HG03520 (cell line): Measurements from ENCODE around the gene DDX41.
"Not testable (repeated sequence)": the region's sequence is repeated elsewhere in the genome, so short reads cannot be mapped to it uniquely, and the experiment has no call there.

ENCODE experiments used
- ATAC-seq: cut with Tn5 transposase; IDR thresholded peaks from one replicate; pipeline ENCODE4 v1.9.1; 2021; ENCODE audit warnings: mild to moderate bottlenecking, moderate library complexity; ENCODE audit not compliant: unreplicated experiment

DDX41 gene

DNA sequence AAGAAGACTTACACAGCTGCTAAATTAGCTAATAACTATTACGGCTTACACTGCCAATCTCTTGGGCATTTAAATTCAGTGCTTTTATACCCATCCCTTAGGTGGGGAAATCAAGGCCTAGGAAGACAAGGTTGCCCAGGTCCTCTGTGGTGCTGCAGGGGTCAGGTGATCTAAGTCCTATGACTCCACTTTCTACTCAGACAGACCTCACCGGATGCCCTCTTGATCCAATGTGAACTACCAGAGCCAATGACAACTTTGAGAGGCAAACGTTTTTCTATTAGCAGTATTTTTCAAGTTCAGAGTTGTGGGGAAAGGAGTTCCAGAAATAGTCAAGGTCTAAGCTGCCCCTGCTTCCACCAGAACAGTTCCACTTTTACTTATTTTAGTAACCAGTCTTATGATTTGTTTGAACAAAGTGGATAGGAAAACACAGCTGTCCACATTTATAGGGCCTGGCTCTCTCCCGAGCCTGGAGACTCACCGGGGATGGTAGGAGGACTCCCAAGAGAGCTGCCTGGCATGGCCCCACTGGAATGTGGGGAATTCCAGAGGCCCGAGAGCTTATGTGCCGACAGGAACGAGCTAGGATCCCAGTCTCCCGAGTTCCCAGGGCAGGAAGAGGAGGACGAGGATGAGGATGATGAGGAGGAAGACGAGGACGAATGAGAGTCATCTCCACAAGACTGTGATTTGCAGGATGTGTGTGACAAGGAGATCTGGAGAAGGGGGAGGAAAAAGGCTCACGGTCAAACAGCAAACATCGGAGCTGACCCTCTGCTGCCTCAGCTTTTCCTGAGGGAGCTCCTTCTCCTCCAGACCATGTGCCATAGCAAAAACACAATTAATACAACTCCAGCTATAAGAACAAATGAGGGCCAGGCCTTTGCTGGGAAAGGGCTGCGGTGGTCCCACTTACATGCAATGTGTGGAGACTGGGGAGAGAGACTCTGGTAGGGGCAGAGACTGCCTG lies 20.9 kb upstream of the DDX41 start:
- no peak for ATAC-seq

DNA sequence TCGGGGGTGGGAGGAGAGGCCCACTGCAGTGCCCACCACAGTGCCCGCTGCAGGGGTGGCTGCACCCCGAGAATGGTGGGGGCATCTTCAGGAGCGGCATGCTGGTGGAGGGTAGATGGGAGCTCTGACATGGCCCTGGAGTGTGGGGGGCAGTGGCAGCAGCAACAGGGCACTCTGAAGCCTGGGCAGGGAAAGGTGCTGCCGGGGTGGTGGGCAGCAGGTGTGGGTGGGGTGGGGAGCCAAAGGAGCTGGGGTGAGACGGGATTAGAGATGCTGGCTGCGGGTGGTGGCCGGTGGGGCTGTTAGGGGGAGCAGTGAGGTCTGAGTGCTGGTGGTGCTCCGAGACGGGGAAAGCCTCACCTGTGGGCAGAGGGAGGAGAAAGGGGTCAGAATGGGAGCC lies 19.6 kb upstream of the DDX41 start:
- ATAC-seq, result no peak

DNA sequence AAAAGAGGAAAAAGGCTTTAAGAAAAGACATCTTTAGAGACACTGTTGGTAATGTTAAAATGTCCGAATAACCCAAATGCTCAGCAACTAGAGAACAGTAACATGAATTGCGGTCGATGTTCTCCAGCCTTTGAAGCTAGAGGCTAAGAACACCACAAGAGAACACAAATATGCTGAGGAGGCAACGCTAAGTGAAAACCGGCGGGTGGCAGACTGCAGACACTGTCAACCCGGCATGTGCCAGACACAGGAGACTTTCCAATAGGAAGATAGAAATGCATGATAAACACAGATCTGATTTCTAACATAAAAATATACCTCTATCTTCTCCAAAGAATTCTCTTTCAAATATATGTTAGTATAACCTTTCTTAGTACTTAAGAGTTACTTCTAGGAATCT lies 18.4 kb upstream of the DDX41 start:
- ATAC-seq, result no peak

DNA sequence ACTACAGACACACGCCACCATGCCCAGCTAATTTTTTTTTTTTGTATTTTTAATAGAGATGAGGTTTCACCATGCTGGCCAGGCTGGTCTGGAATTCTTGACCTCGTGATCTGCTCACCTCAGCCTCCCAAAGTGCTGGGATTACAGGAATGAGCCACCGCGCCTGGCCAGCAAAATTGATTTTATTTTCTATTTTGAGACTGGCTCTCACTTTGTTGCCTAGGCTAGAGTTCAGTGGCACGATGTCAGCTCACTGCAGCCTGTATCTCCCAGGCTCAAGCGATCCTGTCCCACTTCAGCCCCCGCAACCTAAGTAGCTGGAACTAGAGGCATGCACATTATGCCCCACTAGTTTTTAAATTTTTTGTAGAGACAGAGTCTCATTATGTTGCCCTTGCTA lies 17.7 kb upstream of the DDX41 start:
- ATAC-seq, result not testable (repeated sequence)

DNA sequence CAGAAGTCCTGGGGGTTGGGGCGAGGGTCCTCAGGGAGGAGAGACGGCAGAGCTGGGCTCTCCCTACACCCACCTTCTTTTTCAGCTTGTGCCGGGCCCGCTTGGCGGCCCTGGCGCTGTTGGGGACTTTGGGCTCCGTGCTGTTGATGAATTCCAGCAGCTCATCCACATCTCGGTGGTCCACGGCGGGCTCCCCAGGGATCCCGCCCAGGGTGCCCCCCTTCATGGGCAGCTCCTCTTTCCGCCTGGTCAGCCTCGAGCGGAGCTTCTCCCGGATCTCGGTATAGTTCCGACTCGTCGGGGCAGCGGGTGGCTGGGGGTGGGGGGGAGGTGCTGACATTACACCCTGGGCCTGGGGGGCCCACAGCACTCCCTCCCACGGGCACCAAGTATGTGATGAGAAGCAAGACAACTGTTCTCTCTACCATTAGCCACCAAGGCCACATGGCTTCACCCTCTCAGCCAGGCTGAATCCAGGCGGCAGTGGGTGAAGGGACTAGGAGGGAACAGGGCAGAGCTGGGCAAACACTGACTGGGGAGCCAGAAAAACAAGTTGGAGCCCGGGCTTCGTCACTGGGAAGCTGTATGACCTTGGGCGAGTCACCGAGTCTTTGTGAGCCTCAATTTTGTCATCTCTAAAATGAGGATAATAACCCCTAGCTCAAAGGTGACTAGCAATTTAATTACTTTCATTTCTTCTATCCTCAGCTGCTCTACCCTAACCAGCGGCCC lies 14.6 kb upstream of the DDX41 start:
- ATAC-seq, result no peak

DNA sequence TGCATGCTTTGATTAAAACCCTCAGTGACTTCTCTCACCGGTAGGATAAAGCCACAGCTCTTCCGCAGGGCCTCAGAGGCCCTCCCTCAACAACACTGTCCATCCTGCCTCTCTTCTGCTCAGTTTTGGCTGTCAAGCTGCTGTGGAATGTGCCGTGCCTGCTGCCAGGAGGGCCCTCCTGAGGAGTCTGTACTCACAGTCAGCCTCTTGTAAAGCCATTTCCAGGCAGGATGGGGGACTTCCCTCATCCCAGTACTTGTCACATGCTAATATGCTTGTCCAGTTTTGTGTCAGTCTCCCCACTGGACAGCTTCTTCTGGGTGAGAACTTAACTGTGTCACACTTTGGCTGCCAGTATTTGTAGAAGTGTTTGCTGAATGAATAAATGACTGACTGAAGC lies 13.9 kb upstream of the DDX41 start:
- no peak for ATAC-seq

DNA sequence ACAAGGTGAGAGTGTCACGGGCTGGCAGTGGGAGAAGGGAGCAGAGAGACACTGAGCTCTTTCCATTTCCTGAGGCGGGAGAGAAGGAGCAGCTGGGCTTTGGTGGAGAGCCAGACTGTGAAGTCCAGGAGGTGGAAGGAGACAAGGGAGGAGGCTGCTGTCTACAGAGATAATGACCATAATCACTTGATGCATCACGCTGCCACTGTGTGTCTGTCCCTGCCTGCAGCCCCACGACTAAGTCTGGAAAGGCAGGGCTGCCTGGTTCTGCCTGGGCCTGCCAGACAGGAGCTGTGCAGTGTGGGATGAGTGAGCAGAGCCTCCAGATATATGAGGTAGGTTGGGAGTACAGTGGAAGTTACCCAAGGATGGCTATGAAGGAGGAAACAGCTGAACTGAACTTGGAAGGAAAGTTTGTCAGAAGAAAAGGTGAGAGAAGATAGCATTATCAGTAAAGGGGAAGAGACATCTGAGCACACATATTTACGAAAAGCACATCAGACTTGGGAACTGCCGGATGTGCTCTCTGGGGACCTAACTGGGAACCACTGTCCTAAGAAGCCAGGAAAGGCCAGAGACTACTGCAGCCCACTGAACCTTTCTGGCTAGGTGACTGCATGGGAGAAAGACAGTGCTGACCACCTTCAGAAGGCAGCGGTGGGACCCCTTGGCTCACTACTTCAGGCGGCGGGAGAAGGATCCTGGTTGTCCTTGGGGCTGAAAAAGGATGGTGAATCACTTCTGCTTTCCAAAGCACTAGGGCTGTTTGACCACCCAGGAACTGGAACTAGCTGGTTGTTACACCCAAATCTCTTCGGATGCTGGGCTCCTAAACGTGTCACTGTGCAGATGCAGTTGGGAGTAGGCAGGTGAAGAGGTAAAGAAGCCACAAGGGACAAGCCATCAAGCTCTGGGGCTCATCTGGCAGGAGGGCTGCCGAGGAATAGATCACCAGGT lies 12.8 kb upstream of the DDX41 start:
- no peak for ATAC-seq

DNA sequence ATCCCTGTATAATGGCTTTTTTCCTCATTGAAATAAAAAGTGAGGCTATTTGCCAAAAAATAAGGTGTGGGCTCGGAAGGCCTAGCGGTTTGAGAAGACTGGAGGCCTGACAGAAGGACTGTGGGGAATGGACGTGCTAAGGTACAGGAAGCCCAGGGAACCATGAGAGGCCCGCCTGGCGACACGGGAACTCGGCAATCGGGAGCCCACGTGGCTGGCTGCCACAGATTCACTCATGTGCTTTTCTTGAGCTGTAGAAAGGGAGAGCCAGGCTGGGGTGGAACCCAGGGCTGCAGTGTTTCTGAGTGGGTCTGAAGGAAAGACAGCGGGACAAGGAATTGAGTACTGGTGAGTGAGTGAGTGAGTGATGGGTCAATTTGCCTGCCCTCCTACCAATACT lies 11.9 kb upstream of the DDX41 start:
- no peak for ATAC-seq

DNA sequence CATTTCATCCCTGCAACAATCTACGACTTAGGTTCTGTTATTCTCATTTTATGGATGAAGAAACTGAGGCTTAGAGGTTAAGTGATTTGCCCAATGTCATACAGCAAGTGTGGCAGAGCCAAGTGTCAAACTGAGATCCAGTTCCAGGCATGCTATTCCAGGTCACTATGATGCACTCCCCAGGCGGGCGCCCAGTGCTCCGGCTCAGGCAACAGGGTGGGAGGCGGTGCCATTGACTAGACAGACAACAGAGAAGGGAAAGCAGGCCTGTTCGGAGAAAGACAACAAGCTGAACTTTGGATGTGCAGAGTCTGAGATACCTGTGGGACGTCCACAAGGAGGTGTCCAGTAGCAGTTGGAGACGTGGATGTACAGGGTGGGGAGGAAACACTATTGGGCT lies 10.8 kb upstream of the DDX41 start:
- no peak for ATAC-seq

DNA sequence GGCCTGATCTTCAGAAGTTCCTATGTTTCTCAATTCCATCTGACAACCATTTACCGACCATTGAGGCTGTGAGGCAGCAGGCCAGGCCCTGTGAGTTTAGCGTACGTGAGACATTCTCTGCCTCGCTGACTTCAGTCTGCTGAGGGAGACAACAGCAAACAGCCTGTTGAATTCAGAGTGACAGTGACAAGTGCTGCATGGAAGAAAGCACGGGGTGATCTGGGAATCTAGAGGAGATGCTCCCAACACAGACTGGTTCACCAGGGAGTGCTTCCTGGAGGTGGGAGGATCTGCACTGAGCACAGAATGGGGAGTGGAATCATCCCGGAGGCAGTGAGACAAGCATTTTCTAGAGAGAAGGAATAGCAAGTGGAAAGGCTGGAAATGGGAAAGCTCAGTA lies 10.0 kb upstream of the DDX41 start:
- ATAC-seq, result no peak

DNA sequence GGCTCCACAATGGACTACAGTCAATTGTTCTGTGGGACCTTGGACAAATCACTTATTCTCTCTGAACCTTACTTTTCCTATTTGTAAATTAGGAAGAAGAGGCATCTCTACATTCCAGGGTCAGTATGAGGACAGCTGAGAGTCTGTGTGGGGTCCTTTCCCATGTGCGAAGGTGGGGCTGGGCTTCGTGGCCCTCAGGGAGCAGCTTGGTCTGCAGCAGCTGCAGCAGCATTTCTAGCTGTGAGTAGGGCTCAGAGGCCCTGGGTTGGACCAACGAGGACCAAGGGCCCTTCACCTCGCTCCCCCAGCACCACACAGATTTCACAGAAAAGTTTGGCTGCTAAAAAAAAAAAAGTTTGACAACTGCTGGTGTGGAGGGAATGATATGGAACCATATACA lies 9.4 kb upstream of the DDX41 start:
- ATAC-seq, result no peak

DNA sequence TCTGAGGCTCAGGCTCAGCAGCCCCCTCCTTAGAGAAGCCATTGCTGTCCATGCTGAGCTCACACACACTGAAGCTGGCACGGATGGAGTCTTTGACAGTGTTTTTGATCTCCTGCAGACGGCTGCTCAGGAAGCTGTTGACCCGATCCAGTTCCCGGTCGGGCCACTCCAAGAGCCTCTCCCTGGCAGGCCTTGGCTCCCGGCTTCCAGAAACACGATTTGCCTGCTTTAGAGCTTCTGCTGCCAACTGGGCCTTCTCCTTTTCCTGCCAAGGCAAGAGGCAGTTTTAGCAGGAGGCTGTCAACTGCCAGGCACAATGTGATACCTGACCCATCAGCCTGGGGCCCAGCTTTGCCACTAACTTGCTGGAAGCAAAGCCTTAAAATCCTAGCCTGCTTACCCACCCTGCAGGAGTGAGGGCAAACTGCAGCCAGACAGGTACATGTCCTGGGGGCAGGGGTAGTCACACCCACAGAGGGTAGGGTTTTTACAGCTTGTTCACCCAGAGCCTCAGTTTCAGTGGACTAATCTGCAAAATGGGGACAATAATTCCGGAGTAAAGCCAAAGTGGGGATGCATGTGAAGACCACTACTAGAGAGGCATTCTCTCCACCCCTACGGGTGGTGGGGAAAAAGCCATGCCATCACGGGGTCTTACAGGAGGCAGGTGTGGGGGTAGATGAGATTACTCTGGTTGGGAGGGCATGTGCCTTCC lies 8.3 kb upstream of the DDX41 start:
- no peak for ATAC-seq

DNA sequence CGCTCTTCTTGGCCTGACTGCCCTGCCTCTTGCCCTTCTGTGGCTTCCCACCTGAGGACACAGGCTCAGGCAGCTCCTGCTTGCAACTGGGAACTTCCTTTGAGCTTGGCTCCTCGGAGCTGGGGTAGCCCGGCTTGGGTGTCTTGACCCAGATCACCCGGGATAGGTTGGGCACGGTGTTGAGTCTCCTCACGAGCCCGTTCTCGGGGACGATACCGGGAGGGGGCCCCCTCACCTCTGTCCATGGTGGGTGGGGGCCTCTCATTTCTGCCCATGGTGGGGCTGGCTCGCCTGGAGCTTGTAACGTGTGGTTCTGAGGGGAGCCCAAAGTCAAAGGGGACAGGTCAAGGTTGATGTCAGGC lies 7.8 kb upstream of the DDX41 start:
- no peak for ATAC-seq

DNA sequence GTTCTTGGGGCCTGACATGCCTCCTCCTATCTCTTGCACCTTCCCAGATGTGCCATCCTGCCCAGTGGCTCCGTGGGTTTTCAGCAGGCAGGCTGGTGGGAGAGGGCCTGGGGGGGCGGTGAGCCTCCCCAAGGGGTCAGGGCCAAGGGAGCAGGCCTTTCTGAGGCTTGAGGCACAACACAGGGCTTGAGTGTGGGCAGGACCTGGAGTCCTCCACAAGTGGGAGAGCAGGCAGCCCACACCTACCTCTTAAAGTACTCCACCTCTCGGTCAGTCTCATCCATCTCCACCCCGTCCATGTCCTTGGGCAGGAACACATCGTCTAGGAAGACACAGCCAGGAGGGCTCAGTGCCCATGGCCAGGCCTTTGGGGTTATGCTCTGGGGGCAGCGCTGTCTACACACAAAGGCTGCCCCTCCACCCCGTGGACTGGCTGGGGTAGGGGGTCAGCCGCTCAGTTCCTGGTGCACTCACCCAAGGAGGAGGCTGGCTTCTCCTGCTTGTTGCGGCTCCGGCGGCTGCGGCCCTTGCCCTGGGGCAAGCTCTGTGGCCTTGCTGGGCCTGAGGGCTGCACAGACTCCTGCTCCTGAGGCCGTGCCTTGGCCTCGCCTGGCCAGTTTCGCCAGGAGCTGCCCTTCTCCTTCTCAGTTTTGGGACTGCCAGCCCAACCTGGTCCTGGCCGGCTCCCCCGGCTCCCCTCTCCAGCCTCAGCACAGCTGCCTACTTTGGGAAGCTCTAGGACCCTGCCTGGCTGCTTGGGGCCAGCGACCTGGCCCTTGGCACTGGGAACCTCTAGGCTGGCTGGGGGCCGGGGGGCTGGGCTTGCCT lies 7.2 kb upstream of the DDX41 start:
- no peak for ATAC-seq

DNA sequence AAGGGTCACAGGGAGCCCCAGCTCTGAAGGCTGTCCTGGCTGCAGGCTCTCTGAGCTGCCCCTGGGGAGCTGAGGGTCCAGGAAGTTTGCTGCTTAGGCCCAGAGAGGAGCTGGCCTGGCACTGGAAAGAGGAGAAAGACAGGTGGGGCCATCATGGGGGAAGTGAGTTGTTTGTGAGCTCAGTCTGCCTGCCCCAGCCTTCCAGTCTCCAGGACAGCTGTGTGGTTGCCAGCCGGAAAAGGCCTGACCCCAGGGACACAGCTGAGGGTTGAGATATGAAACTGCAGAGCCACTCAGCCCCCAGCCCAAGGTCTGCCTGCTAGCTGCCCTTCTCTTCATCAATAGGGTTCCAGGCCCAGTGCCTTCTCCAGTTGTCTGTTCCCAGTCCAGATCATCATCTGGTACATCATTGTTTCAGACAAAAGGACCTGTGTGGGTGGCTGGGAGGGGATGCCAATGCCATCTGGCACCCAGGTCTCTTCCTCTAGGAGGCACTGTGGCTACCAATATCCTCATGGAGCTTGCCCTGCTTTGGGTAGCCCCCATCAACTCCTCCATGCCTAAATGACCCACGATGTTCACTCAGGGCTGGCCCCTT lies 4.3 kb upstream of the DDX41 start:
- ATAC-seq, result no peak

DNA sequence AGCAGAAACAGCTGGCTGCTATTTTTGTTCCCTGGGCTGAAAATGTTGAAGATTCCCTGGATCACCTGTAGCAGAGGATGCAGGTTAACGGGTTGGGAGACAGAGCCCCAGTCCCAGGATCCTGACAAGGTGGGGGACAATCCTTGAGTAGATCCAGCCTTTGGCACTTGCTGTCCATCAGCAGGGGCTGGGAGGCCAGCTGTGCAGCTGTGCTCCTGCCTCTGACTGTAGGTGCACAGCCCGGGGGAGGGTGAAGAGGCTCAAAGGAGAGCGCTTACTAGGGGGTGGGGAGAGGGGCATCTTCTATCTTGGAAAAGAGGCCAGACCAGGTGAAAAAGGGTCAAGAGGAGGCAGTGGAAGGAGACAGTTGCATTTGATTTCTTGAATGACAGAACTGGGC lies 3.5 kb upstream of the DDX41 start:
- no peak for ATAC-seq

DNA sequence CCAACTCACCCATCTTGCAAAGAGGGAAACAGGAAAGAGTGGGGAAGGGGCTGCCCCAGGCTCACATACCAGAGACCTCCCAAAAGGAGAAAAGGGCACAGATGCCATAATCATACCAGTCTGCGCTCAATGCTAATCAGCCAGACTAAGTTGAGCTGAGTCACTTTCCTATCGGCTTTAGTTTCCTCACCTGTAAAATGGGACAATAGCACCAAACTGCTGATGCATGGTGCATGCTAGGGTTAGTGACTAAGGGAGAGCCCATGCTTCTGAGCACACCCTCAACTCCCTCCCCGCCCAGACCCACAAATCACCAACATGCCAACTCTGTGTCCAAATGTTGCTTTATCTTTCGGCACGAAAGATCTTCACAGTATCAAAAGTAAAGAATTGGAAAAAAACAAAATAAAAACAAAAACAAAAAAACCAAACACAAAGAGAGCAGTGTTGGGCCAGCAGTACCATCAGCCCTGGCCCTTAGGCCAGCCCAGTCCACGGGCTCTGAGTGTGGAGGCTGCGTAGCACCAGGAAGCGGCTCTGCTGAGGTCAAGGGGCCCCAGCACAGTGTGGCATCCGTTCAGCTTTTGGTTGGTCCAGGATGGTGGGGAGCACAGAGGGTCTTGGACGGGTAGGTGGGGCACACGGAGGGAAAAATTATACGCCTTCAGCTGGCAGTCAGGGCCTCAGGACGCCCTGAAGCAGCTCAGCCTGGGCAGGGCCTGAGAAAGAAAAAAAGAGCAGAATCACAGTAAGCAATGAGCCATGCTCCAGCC lies 2.9 kb upstream of the DDX41 start:
- ATAC-seq, result no peak

DNA sequence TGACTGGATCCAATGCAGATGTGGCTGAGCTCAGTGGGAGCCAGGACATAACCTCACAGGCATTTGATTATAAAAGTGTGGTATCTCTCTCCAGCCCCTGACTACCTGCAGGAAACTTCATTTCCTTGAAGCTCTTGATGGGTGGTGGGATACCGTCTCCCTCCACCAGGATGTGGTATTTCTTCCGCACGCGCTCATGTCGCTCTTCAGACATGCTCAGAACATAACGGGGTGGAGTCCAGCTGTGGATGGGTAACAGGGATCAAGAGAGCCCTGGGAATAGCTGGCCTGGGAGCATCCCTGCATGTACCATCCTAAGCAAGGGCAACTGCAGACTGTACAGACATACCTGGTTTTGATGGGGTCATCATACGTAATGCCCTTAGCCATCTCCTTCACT lies 1.2 kb downstream of the DDX41 start:
- ATAC-seq, result no peak

DNA sequence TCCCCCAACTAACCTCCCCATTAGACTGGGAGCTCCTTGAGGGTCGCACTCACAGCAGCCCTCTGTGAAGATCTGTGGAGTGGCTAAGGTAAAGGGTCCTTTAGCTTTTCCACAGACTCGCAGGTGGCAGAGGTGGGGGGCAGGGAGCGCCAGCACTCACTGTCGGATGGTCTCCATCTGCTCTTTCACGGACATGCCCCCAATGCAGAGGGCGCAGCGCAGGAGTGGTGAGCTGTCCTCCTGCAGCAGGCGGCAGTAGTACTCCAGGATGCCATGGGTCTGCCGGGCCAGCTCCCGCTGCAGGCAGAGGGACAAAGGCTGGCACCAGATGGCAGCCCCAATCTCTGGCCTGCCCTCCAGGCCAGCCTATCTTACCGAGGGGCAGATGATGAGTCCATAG lies 2.2 kb downstream of the DDX41 start:
- no peak for ATAC-seq
